OCI-LY3 (cell line): ENCODE measurements around the gene TPRA1.

Source experiments
- EZH2phosphoT487 ChIP-seq: fragments of 200-600 bp; shearing (Covaris generic); IDR thresholded peaks from 2 replicates; pipeline ENCODE4 v1.6.1; 2018; ENCODE audit warnings: antibody characterized with exemption, mixed run types, low read depth
- TF ChIP-seq, protein P1 (sequence below): fragments of 200-600, 300-600 bp; sonication (generic); IDR thresholded peaks from 2 replicates; pipeline ENCODE4 v1.5.1; 2014; ENCODE audit warnings: antibody characterized with exemption, low read length, low read depth

DNA sequence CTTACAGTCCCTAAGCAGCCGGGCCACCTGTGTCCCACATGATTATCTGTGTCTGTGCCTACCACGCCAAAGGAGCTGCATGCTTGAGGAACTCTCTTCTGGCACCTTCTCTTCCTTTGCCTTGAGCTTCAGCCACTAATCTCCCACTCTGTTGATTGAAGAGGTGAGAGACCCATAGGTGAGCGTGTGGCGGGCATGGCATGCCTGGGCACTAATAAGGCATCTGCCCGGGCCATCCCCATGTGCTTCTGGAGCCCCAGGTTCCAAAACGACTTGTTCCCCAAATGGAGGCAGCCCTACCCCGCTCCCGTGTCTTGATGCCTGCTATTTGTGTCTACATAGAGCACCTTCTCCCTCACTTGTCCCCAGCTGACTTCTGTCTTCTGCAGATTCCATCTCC is 20.7 kb upstream of the TPRA1 start:
- TF ChIP-seq, protein P1, sequence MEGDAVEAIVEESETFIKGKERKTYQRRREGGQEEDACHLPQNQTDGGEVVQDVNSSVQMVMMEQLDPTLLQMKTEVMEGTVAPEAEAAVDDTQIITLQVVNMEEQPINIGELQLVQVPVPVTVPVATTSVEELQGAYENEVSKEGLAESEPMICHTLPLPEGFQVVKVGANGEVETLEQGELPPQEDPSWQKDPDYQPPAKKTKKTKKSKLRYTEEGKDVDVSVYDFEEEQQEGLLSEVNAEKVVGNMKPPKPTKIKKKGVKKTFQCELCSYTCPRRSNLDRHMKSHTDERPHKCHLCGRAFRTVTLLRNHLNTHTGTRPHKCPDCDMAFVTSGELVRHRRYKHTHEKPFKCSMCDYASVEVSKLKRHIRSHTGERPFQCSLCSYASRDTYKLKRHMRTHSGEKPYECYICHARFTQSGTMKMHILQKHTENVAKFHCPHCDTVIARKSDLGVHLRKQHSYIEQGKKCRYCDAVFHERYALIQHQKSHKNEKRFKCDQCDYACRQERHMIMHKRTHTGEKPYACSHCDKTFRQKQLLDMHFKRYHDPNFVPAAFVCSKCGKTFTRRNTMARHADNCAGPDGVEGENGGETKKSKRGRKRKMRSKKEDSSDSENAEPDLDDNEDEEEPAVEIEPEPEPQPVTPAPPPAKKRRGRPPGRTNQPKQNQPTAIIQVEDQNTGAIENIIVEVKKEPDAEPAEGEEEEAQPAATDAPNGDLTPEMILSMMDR = no peak
- TF ChIP-seq EZH2phosphoT487 = no peak
